Effector memory CD4-positive, alpha-beta T cell (primary cell): ENCODE measurements around the gene CCNL2.
"Not testable (repeated sequence)": the region's sequence is repeated elsewhere in the genome, so short reads cannot be mapped to it uniquely, and the experiment has no call there.

Source experiments
- DNase-seq, 3 donors: peaks; one replicate each; pipeline ENCODE4 v3.0.0-alpha.2; 2020
- H3K27ac ChIP-seq: 2 replicates; pipeline ENCODE4 v1.7.0; 2013; ENCODE audit warnings: mild to moderate bottlenecking, low read length, moderate library complexity; ENCODE audit not compliant: insufficient read depth, poor library complexity, severe bottlenecking
- H3K27me3 ChIP-seq: replicated peaks from 2 replicates; pipeline ENCODE4 v1.7.0; 2013; ENCODE audit warnings: mild to moderate bottlenecking, low read length; ENCODE audit not compliant: insufficient read depth, control insufficient read depth, poor library complexity, severe bottlenecking
- H3K36me3 ChIP-seq: 2 replicates; pipeline ENCODE4 v1.7.0; 2013; ENCODE audit warnings: mild to moderate bottlenecking, low read length, moderate library complexity; ENCODE audit not compliant: control insufficient read depth, insufficient read depth
- H3K4me1 ChIP-seq: 2 replicates; pipeline ENCODE4 v1.7.0; 2013; ENCODE audit warnings: low read length, mild to moderate bottlenecking; ENCODE audit not compliant: control insufficient read depth, insufficient read depth, poor library complexity, severe bottlenecking
- H3K4me3 ChIP-seq: 2 replicates; pipeline ENCODE4 v1.7.0; 2013; ENCODE audit warnings: low read length, low read depth, mild to moderate bottlenecking; ENCODE audit not compliant: insufficient read depth, poor library complexity, severe bottlenecking
- H3K9me3 ChIP-seq: 2 replicates; pipeline ENCODE4 v1.7.0; 2013; ENCODE audit warnings: mild to moderate bottlenecking, low read length, moderate library complexity; ENCODE audit not compliant: control insufficient read depth

CCNL2 gene

DNA sequence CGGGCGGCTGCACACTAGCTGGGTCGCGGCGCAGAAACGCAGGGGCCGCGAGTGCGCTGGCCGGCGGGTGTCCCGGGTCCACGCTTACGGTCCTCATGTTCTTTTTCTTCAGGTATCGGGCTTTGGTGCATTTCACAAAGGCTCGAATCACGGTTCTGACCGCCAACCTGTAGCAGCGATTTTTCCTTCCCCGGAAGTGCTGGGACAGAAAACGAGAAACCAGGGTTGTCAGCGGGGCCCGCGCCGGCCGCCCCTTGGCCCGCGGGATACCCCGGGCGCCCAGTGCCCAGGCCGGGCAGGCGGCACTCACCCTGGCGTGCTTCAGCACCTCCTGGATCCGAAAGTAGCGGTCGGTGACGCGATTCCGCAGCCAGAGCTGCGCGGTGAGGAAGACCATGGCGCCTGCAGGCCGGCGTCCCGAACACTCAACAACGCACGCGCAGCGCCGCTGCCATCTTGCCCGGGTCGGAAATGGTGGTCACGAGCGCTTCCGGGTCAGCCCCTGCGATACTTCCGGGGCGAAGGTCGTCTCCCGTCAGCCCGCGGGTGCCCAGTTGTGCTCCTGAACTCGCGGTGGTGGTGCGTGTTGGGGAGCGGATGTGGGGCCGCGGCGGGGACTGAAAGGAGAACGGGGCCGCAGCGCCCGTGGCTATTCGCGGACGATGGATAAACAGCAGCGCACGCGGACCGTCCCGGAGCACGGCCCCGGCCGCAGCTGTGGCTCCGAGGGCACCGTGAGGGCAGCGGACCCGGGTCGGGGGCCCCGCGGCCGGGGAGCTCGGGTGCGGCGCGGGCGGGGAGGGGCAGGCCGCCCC lies 7.9 kb upstream of the CCNL2 start, which contains the start of gene MRPL20:
TSS of gene MRPL20 (minus strand) at position 473 of the 815 bp plus-strand sequence. CDS start at position 397, 76 bp downstream.
- peaks cover 27% of the 10 kb centered on the region for H3K36me3 ChIP-seq
- H3K9me3 ChIP-seq = no peaks in the 10 kb centered on the region
- H3K4me1 ChIP-seq = peaks cover 15% of the 10 kb centered on the region
- peak within 1 kb of the TSS; percentile 84 for H3K27ac ChIP-seq
- no peaks in the 10 kb centered on the region for H3K27me3 ChIP-seq
- peak within 1 kb of the TSS; percentile 97 for H3K4me3 ChIP-seq
- peak; percentile 91 to 95 (median 94) for DNase-seq

GRCh38 chr1:1406101-1406820 lies 7.1 kb upstream of the CCNL2 start:
- no peak for DNase-seq
- peak overlapping the region; percentile 97 for H3K4me3 ChIP-seq
- H3K27ac ChIP-seq = peak overlapping the region; percentile 84
- H3K27me3 ChIP-seq = no peaks in the 10 kb centered on the region
- peaks cover 33% of the 10 kb centered on the region for H3K36me3 ChIP-seq
- peaks cover 15% of the 10 kb centered on the region for H3K4me1 ChIP-seq
- H3K9me3 ChIP-seq = no peaks in the 10 kb centered on the region

DNA sequence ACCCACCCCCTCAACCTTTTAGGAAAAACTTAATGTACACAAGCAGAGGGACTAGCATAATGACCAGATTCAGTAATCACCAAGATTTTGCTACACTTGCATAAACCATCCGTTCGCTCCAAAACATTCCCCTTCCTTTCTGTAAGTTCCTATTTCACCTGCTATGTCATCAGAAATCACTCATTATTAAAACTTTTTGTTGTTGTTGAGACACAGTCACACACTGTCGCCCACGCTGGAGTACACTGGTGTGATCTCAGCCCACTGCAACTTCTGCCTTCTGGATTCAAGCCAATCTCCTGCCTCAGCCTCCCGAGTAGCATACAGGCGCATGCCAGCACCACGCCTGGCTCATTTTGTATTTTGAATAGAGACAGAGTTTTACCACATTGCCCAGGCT lies 4.5 kb upstream of the CCNL2 start:
- DNase-seq = no peak
- peaks cover 30% of the 10 kb centered on the region for H3K4me1 ChIP-seq
- no peaks in the 10 kb centered on the region for H3K27me3 ChIP-seq
- peaks cover 33% of the 10 kb centered on the region for H3K36me3 ChIP-seq
- H3K27ac ChIP-seq = no peak overlapping the region
- no peak overlapping the region for H3K4me3 ChIP-seq
- no peaks in the 10 kb centered on the region for H3K9me3 ChIP-seq

- not testable (repeated sequence) for DNase-seq, H3K9me3 ChIP-seq, H3K27ac ChIP-seq, H3K27me3 ChIP-seq, H3K4me3 ChIP-seq
- Histone ChIP-seq H3K4me1 (peaks cover 36% of the 10 kb centered on the region), H3K36me3 (peaks cover 35% of the 10 kb centered on the region)
Measured at GRCh38 chr1:1402901-1403392, 3.8 kb upstream of the CCNL2 start.

DNA sequence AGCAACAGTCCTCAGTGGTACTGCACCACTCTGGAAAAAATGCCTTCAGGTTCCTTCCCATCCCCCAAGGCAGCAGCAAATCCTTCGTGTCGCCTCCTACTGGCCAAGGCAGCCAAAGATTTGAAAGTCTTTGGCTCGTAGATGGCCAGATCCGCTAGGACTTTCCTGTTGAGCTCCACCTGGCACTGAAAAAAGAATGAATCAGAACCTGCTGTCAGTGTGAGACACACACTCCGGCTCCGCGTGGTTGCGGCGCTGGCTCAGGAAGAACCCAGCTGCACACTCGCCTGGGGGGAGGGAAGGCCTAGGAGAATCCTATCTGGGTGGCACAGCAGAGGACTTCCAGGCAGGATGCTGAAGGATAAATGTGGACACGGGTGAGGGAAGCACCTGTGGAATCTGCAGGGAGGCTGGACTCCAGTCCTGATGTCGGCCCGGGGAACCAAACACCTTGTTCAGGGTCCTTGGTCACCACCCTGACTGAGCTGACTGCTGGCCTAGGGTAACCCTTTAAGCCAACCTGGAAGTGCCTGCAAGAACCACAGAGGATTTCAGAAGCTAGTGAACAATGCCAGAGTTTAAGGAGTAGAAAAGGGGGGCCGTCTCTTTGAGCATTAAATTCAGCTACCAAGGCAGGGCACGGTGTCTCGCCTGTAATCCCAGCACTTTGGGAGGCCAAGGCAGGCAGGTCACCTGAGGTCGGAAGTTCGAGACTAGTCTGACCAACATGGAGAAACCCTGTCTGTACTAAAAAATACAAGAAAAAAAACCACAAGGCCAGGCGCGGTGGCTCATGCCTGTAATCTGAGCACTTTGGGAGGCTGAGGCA lies 3.2 kb upstream of the CCNL2 start:
- no peak for DNase-seq
- Histone ChIP-seq H3K9me3 (no peaks in the 10 kb centered on the region), H3K36me3 (peaks cover 41% of the 10 kb centered on the region), H3K27me3 (no peaks in the 10 kb centered on the region), H3K27ac (no peak overlapping the region), H3K4me3 (no peak overlapping the region), H3K4me1 (peaks cover 39% of the 10 kb centered on the region)

DNA sequence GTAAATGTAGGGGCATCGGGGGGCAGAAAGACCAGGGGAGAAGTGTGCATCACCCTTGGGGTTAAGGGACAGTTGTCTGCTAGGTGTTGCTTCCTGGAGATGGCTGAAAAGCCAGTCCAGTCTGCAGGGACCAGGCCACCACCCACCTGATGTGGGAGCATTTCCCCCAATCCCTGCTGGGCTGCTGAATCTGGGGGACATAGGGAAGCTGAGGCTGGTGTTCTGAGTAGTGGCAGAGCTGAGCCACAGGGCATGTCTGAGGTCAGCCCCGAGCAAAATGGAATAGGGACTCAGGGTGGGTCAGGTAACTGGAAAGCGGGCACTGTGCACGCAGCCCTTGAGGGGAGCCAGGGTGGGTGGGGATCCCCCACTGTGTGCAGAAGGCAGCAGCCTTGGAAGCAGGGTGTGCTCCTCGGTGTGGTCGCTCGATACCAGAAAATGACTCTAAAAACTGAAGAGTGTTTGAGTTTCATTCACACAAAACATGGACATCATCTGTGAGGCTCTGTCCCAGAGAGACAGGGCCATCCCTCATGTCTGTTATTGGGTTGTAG lies 2.4 kb upstream of the CCNL2 start:
- Histone ChIP-seq H3K4me1 (peaks cover 38% of the 10 kb centered on the region), H3K4me3 (no peak overlapping the region), H3K27ac (no peak overlapping the region), H3K9me3 (no peaks in the 10 kb centered on the region), H3K36me3 (peaks cover 46% of the 10 kb centered on the region), H3K27me3 (no peaks in the 10 kb centered on the region)
- DNase-seq = no peak

GRCh38 chr1:1400576-1401456 lies 1.7 kb upstream of the CCNL2 start:
- no peak overlapping the region for H3K27ac ChIP-seq
- no peak for DNase-seq
- peaks cover 46% of the 10 kb centered on the region for H3K36me3 ChIP-seq
- H3K27me3 ChIP-seq = no peaks in the 10 kb centered on the region
- no peak overlapping the region for H3K4me3 ChIP-seq
- H3K4me1 ChIP-seq = peaks cover 31% of the 10 kb centered on the region
- no peaks in the 10 kb centered on the region for H3K9me3 ChIP-seq

GRCh38 chr1:1399872-1400575 lies 889 bp upstream of the CCNL2 start:
- Histone ChIP-seq H3K4me1 (peaks cover 28% of the 10 kb centered on the region), H3K9me3 (no peaks in the 10 kb centered on the region), H3K27ac (peak overlapping the region; percentile 84), H3K27me3 (no peaks in the 10 kb centered on the region), H3K4me3 (peak overlapping the region; percentile 74), H3K36me3 (peaks cover 47% of the 10 kb centered on the region)
- DNase-seq = no peak
